ENCODE results near the gene ZFAND3.

- TF ChIP-seq EZH2 (IDR thresholded peaks at IDR 0.05; ENCODE audit: borderline replicate concordance, low read depth, low read length, severe bottlenecking) (no peak), CTCF (IDR thresholded peaks at IDR 0.05; ENCODE audit: borderline replicate concordance, extremely low read depth, low read length, poor library complexity, severe bottlenecking) (no peak)
These were observed 33.8 kb upstream of the ZFAND3 start for GRCh38 chr6:37785663-37786270.
